HepG2 (cell line): Measurements from ENCODE around the gene HSPA1L. TPM values are rescaled to one million over a fixed set of nuclear protein-coding genes. Genes with fewer than 3 reads are reported as not detected.

Experiments
- HIC2 ChIP-seq: sonication (generic); formaldehyde crosslinking; IDR thresholded peaks from 2 replicates; pipeline ENCODE4 v1.9.0; 2022; ENCODE audit warnings: low read depth, missing genetic modification reagents
- HNRNPK ChIP-seq: fragments of 200-400 bp; formaldehyde crosslinking; IDR thresholded peaks from 2 replicates; pipeline ENCODE4 v1.6.1; 2018; ENCODE audit warnings: low read length, low read depth, moderate library complexity, mild to moderate bottlenecking; ENCODE audit not compliant: poor library complexity, severe bottlenecking
- JUN ChIP-seq: sonication (generic); formaldehyde crosslinking; IDR thresholded peaks from 2 replicates; pipeline ENCODE4 v1.4.0; 2020; ENCODE audit warnings: mild to moderate bottlenecking, missing genetic modification reagents
- PPARG ChIP-seq: conservative IDR thresholded peaks from 2 replicates; pipeline ENCODE4 v1.6.1; 2016; ENCODE audit warnings: missing biosample characterization, missing genetic modification reagents
- SPEN ChIP-seq: sonication (generic); formaldehyde crosslinking; IDR thresholded peaks from 2 replicates; pipeline ENCODE4 v1.5.1; 2020; ENCODE audit warnings: low read depth, mild to moderate bottlenecking, missing genetic modification reagents
- ZBED4 ChIP-seq: sonication (generic); formaldehyde crosslinking; IDR thresholded peaks from 2 replicates; pipeline ENCODE4 v1.4.0; 2020; ENCODE audit warnings: missing genetic modification reagents, borderline replicate concordance
- ZHX1 ChIP-seq: sonication (generic); formaldehyde crosslinking; IDR thresholded peaks from 2 replicates; pipeline ENCODE4 v1.8.1; 2022; ENCODE audit warnings: low read depth, mild to moderate bottlenecking, missing genetic modification reagents
- ZHX2 ChIP-seq, 2 experiments: sonication (generic) in 1 of 2; formaldehyde crosslinking in 1 of 2; IDR thresholded peaks; 2 replicates each; pipeline versions ENCODE4 v1.6.1 to v1.9.0; 2014 to 2022; ENCODE audit warnings: antibody characterized with exemption in 1 of 2, borderline replicate concordance in 1 of 2, inconsistent platforms in 1 of 2, low read depth in 1 of 2, missing genetic modification reagents in 1 of 2
- ZSCAN9 ChIP-seq: IDR thresholded peaks from 2 replicates; pipeline ENCODE4 v1.6.1; 2016; ENCODE audit warnings: borderline replicate concordance
- polyA plus RNA-seq, 8 experiments: library from polyadenylated mRNA; depleted of rRNA in 3 of 8; stranded (reverse) in 7 of 8; unstranded in 1 of 8; fragments of >200 nt; fragmentation: Illumina TruSeq in 4 of 8; extraction: Trizol in 4 of 8; gene quantifications; 2 replicates each; pipeline versions ENCODE4 v1.2.1 to v1.2.3, GENCODE V29; 2011 to 2016; ENCODE audit warnings: low read depth in 4 of 8, missing spikeins in 1 of 8, mixed read lengths in 1 of 8; ENCODE audit not compliant: insufficient read depth in 1 of 8
- total RNA-seq, 5 experiments: library from RNA; depleted of rRNA; stranded (reverse); fragments of >200 nt; fragmentation: Illumina TruSeq; extraction: Trizol; gene quantifications; 2 replicates each; pipeline ENCODE4 v1.2.3, GENCODE V29; 2016; ENCODE audit warnings: low read depth in 1 of 5

The HSPA1L gene
- total and polyA plus RNA-seq, 2 of the 13 experiments (the other 11 are each of a cell fraction or from before 2014, with no cell fraction given): 0.55 to 1.0 TPM

GRCh38 chr6:31795616-31796298 lies 19.3 kb downstream of the HSPA1L start, which contains the start of gene VARS1 (continued):
- TF ChIP-seq ZHX2 (IDR thresholded peaks at IDR 0.05; ENCODE audit: low read depth) (peak; percentile 20; the same call in 1 of the 2 replicates), ZHX2 (CRISPR knock-in tag; IDR thresholded peaks at IDR 0.05; ENCODE audit: borderline replicate concordance) (peak; percentile 83; the same call in 1 of the 2 replicates), JUN (no peak; the same call in 1 of the 2 replicates), PPARG (CRISPR knock-in tag) (peak; percentile 33; the same call in 1 of the 2 replicates), HIC2 (peak; percentile 79; the same call in 1 of the 2 replicates), ZSCAN9 (no peak), HNRNPK (peak; percentile 68), ZHX1 (CRISPR knock-in tag) (no peak; the same call in 1 of the 2 replicates), ZBED4 (CRISPR knock-in tag) (peak; percentile 91; the same call in 1 of the 2 replicates), SPEN (CRISPR knock-in tag) (peak; percentile 97)
